Activated CD8-positive, alpha-beta memory T cell treated with anti-CD3 and anti-CD28 coated beads, Interleukin-2, amount 10 ng/mL, durations not matched to agents 7 days and 5 days (primary cell): ENCODE data around the gene PIBF1. TPM values are rescaled to one million over a fixed set of nuclear protein-coding genes. Genes with fewer than 3 reads are reported as not detected.
"Not testable (repeated sequence)": the region's sequence is repeated elsewhere in the genome, so short reads cannot be mapped to it uniquely, and the experiment has no call there.

Experiments used
- ATAC-seq: fragments of 150-1000 bp; cut with Tn5 transposase; one replicate; pipeline ENCODE4 v1.10.0; 2021; ENCODE audit warnings: moderate library complexity
- CTCF ChIA-PET: fragments of 350-600 bp; sonication (Branson Sonifier 250); formaldehyde crosslinking; loops from one replicate; lab custom pipeline; 2021; ENCODE audit warnings: antibody characterized with exemption; lab: Charles Lee
- DNase-seq: peaks from one replicate; pipeline ENCODE4 v3.0.0-alpha.2; 2020
- H3K27ac Mint-ChIP-seq: one replicate; pipeline ENCODE4 v1.8.0; 2021; ENCODE audit warnings: mild to moderate bottlenecking, mixed read lengths
- H3K27me3 Mint-ChIP-seq: one replicate; pipeline ENCODE4 v1.8.0; 2021; ENCODE audit warnings: mixed read lengths
- H3K36me3 Mint-ChIP-seq: one replicate; pipeline ENCODE4 v1.8.0; 2021; ENCODE audit warnings: mild to moderate bottlenecking, mixed read lengths
- H3K4me1 Mint-ChIP-seq: one replicate; pipeline ENCODE4 v1.8.0; 2021; ENCODE audit warnings: mixed read lengths
- H3K4me3 Mint-ChIP-seq: one replicate; pipeline ENCODE4 v1.8.0; 2021; ENCODE audit warnings: mild to moderate bottlenecking, moderate library complexity, mixed read lengths
- H3K9me3 Mint-ChIP-seq: one replicate; pipeline ENCODE4 v1.8.0; 2022; ENCODE audit warnings: low read depth, mixed read lengths
- total RNA-seq, 2 experiments: library from RNA; stranded (reverse); gene quantifications; one replicate each; pipeline ENCODE4 v1.2.3, GENCODE V29; 2021

Gene PIBF1
- total RNA-seq, 2 experiments from 2014 or later: 15.6 to 30.3 TPM

GRCh38 chr13:72890546-72890945, 108.6 kb downstream of the PIBF1 start:
- CTCF ChIA-PET: no interaction called here

GRCh38 chr13:72891423-72891822, 109.5 kb downstream of the PIBF1 start:
- Mint-ChIP-seq H3K36me3 (peaks cover 22% of the 10 kb centered on the region), H3K27me3 (no peaks in the 10 kb centered on the region), H3K4me1 (no peaks in the 10 kb centered on the region), H3K9me3 (peaks cover 2% of the 10 kb centered on the region), H3K27ac (no peak overlapping the region), H3K4me3 (no peak overlapping the region)
- DNase-seq (no peak), ATAC-seq (no peak)
- CTCF ChIA-PET: no interaction called here

More at GRCh38 chr13:72890546-72890945, 108.6 kb downstream of the PIBF1 start:
- Mint-ChIP-seq H3K4me3 (no peak overlapping the region), H3K27me3 (no peaks in the 10 kb centered on the region), H3K36me3 (peaks cover 13% of the 10 kb centered on the region), H3K27ac (no peak overlapping the region), H3K4me1 (no peaks in the 10 kb centered on the region), H3K9me3 (no peaks in the 10 kb centered on the region)
- no peak for ATAC-seq
- no peak for DNase-seq

GRCh38 chr13:72896869-72897268, 114.9 kb downstream of the PIBF1 start:
- Mint-ChIP-seq H3K27ac (no peak overlapping the region), H3K9me3 (peaks cover 6% of the 10 kb centered on the region), H3K4me1 (no peaks in the 10 kb centered on the region), H3K4me3 (no peak overlapping the region), H3K27me3 (no peaks in the 10 kb centered on the region), H3K36me3 (peaks cover 29% of the 10 kb centered on the region)
- ATAC-seq (no peak), DNase-seq (no peak)
- CTCF ChIA-PET: interaction anchor here (1.4 kb wide), 1 partner anchor 19 kb away, joined by 3 read pairs; no protein-coding TSS in a partner anchor

- ATAC-seq, H3K27ac Mint-ChIP-seq, H3K27me3 Mint-ChIP-seq, H3K4me1 Mint-ChIP-seq, H3K4me3 Mint-ChIP-seq, DNase-seq, H3K9me3 Mint-ChIP-seq, CTCF ChIA-PET: not testable (repeated sequence)
- peaks cover 13% of the 10 kb centered on the region for H3K36me3 Mint-ChIP-seq
Observed at GRCh38 chr13:72901546-72901945, 119.6 kb downstream of the PIBF1 start.

- ATAC-seq (no peak), DNase-seq (no peak)
- Mint-ChIP-seq H3K9me3 (no peaks in the 10 kb centered on the region), H3K4me1 (no peaks in the 10 kb centered on the region), H3K27ac (no peak overlapping the region), H3K4me3 (no peak overlapping the region), H3K27me3 (no peaks in the 10 kb centered on the region), H3K36me3 (peaks cover 26% of the 10 kb centered on the region)
- CTCF ChIA-PET: no interaction called here
Observed at GRCh38 chr13:72908416-72908815, 126.5 kb downstream of the PIBF1 start.

GRCh38 chr13:72911981-72912380, 130.0 kb downstream of the PIBF1 start:
- CTCF ChIA-PET: interaction anchor here (0.9 kb wide), 1 partner anchor 10 kb away, joined by 3 read pairs; no protein-coding TSS in a partner anchor
- DNase-seq (no peak), ATAC-seq (no peak)
- Mint-ChIP-seq H3K4me1 (no peaks in the 10 kb centered on the region), H3K9me3 (no peaks in the 10 kb centered on the region), H3K27ac (no peak overlapping the region), H3K27me3 (no peaks in the 10 kb centered on the region), H3K4me3 (no peak overlapping the region), H3K36me3 (peaks cover 27% of the 10 kb centered on the region)

- Mint-ChIP-seq H3K27me3 (no peaks in the 10 kb centered on the region), H3K36me3 (peaks cover 33% of the 10 kb centered on the region), H3K4me3 (no peak overlapping the region), H3K27ac (no peak overlapping the region), H3K9me3 (no peaks in the 10 kb centered on the region), H3K4me1 (peaks cover 2% of the 10 kb centered on the region)
- ATAC-seq (no peak), DNase-seq (no peak)
- CTCF ChIA-PET: no interaction called here
Observed at GRCh38 chr13:72920097-72920496, 138.2 kb downstream of the PIBF1 start.

- DNase-seq (no peak), ATAC-seq (no peak)
- Mint-ChIP-seq H3K4me1 (no peaks in the 10 kb centered on the region), H3K36me3 (peaks cover 35% of the 10 kb centered on the region), H3K4me3 (no peak overlapping the region), H3K27ac (no peak overlapping the region), H3K9me3 (no peaks in the 10 kb centered on the region), H3K27me3 (no peaks in the 10 kb centered on the region)
- CTCF ChIA-PET: no interaction called here
Observed at GRCh38 chr13:72931311-72931710, 149.4 kb downstream of the PIBF1 start.

- H3K27me3 Mint-ChIP-seq: no peaks in the 10 kb centered on the region
- H3K9me3 Mint-ChIP-seq: no peaks in the 10 kb centered on the region
- H3K4me1 Mint-ChIP-seq: no peaks in the 10 kb centered on the region
- peaks cover 31% of the 10 kb centered on the region for H3K36me3 Mint-ChIP-seq
- ATAC-seq (no peak), DNase-seq (no peak)
- CTCF ChIA-PET: no interaction called here
- H3K4me3 Mint-ChIP-seq: no peak overlapping the region
- no peak overlapping the region for H3K27ac Mint-ChIP-seq
Observed at GRCh38 chr13:72932250-72932649, 150.3 kb downstream of the PIBF1 start.

- H3K27ac Mint-ChIP-seq, ATAC-seq, H3K4me1 Mint-ChIP-seq, CTCF ChIA-PET, H3K4me3 Mint-ChIP-seq, DNase-seq, H3K27me3 Mint-ChIP-seq, H3K9me3 Mint-ChIP-seq: not testable (repeated sequence)
- peaks cover 42% of the 10 kb centered on the region for H3K36me3 Mint-ChIP-seq
Observed at GRCh38 chr13:72946267-72946666, 164.3 kb downstream of the PIBF1 start.

GRCh38 chr13:72952529-72953141, 170.7 kb downstream of the PIBF1 start:
- H3K4me1 Mint-ChIP-seq: no peaks in the 10 kb centered on the region
- DNase-seq (no peak), ATAC-seq (no peak)
- CTCF ChIA-PET: no interaction called here
- H3K9me3 Mint-ChIP-seq: peaks cover 5% of the 10 kb centered on the region
- H3K36me3 Mint-ChIP-seq: peaks cover 35% of the 10 kb centered on the region
- H3K27ac Mint-ChIP-seq: no peak overlapping the region
- H3K4me3 Mint-ChIP-seq: no peak overlapping the region
- no peaks in the 10 kb centered on the region for H3K27me3 Mint-ChIP-seq

GRCh38 chr13:72953391-72953965, 171.5 kb downstream of the PIBF1 start:
- ATAC-seq (no peak), DNase-seq (no peak)
- CTCF ChIA-PET: no interaction called here
- H3K27me3 Mint-ChIP-seq: no peaks in the 10 kb centered on the region
- H3K4me3 Mint-ChIP-seq: no peak overlapping the region
- H3K36me3 Mint-ChIP-seq: peaks cover 28% of the 10 kb centered on the region
- no peak overlapping the region for H3K27ac Mint-ChIP-seq
- peaks cover under 1% of the 10 kb centered on the region for H3K9me3 Mint-ChIP-seq
- no peaks in the 10 kb centered on the region for H3K4me1 Mint-ChIP-seq

- H3K4me1 Mint-ChIP-seq: no peaks in the 10 kb centered on the region
- no peak for ATAC-seq
- CTCF ChIA-PET: no interaction called here
- no peak for DNase-seq
- H3K36me3 Mint-ChIP-seq: peaks cover 27% of the 10 kb centered on the region
- no peak overlapping the region for H3K4me3 Mint-ChIP-seq
- H3K27ac Mint-ChIP-seq: no peak overlapping the region
- no peaks in the 10 kb centered on the region for H3K27me3 Mint-ChIP-seq
- no peaks in the 10 kb centered on the region for H3K9me3 Mint-ChIP-seq
Observed at GRCh38 chr13:72959643-72960042, 177.7 kb downstream of the PIBF1 start.

- Mint-ChIP-seq H3K4me3 (no peak overlapping the region), H3K36me3 (peaks cover 26% of the 10 kb centered on the region), H3K4me1 (no peaks in the 10 kb centered on the region), H3K27me3 (no peaks in the 10 kb centered on the region), H3K27ac (no peak overlapping the region), H3K9me3 (no peaks in the 10 kb centered on the region)
- CTCF ChIA-PET: no interaction called here
- no peak for DNase-seq
- ATAC-seq: no peak
Observed at GRCh38 chr13:72960114-72960513, 178.2 kb downstream of the PIBF1 start.
